Activated naive CD8-positive, alpha-beta T cell treated with anti-CD3 and anti-CD28 coated beads, Interleukin-2, amount 50 U/mL, for 16 hours (primary cell): ENCODE measurements around the gene DPEP1.

ENCODE experiments used
- DNase-seq: peaks from one replicate; pipeline ENCODE4 v3.0.0-alpha.2; 2020; ENCODE audit warnings: low read depth, low spot score

Gene DPEP1

DNA sequence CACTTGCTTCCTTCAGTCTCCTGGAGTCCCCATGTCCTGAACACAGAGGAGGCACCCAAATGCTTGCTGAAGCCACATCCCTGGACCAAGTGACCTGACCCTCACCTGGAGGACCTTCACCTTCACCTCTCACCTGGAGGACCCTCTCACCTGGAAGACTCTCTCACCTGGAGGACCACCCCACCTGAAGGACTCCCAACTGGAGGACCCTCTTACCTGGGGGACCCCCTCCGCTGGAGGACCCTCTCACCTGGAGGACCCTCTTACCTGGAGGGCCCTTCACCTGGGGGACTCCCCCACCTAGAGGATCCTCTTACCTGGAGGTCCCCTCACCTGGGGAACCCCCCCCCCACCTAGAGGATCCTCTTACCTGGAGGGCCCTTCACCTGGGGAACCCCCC is 72.5 kb downstream of the DPEP1 start:
- no peak for DNase-seq

DNA sequence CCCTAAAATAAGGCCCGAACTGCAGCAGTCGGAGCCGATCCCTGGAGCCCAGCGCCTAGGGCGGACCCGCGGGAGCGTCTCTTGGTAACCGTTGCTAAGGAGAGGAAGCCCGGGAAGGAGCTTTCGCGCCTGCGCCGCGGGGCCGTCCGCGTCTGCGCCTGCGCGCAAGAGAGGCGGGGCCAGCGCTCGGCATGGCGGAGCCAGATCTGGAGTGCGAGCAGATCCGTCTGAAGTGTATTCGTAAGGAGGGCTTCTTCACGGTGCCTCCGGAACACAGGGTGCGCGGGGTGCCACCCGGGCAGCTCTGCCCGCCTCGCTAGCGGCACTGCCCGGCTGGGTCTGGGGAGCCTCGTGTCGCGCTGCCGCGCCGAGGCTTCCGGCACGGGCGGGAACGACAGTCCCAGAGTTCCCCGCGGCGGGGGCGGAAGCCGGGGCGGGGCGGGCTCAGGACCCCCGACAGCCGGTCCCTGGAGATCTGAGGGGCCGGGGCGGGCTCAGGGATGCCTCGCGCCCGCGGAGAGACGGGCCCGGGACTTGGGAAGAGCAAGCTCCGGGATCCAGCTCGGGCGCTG is 73.2 kb downstream of the DPEP1 start, which contains the start of gene CDK10:
TSS of gene CDK10 (plus strand) at position 170 of the 572 bp plus-strand sequence. CDS start at position 192, 22 bp downstream.
- peak; percentile 62 for DNase-seq

DNA sequence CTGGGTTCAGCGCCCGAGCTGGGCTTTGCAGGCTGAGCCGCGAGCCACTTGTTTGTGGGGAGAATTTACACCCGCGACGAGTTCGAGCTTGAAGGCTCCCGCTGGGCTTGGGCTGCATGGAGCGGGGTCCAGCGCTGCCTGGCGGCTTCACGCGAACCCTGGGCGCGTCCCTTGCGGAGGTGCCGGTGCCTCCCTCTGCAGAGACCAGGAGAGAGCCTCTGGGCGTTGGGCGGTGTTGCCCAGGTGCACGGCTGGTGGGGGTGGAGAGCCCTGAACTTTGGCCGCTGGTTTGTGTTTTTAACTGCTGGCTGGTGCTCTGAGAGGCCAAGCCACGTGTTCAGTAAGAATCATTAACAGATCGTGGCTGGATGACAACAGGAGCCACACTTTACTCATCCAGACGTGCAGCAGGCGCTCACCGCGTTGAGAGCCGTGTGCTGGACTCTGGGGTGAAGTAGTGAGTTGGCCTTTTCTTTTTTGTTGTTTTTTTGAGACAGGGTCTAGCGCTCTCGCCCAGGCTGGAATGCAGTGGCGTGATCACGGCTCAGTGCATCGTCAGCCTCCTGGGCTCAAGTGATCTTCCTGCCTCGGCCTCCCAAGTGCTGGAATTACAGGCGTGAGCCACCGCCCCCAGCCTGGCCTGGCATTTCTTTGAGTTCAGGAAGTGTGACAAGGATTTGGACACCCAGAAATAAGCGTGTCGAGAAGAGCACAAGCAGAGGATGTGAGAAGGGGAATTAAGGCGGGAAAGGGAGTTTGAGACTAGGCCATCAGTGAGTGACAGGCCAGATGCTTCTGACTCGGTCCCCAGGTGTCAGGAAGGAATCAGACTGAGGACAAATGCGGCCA is 73.9 kb downstream of the DPEP1 start:
- DNase-seq, result no peak
